Epithelial cell of prostate (primary cell): ENCODE results near the gene BCAS3.

Experiments used
- DNase-seq: peaks from one replicate; pipeline ENCODE4 v3.0.0-alpha.2; 2011; ENCODE audit warnings: low read depth, low spot score
- H3K27ac ChIP-seq: fragments of 450-650 bp; 2 replicates; pipeline ENCODE4 v1.5.1; 2017; ENCODE audit warnings: mild to moderate bottlenecking

Gene BCAS3

GRCh38 chr17:61205931-61206330, 528.3 kb downstream of the BCAS3 start:
- DNase-seq = no peak

GRCh38 chr17:61206922-61207321, 529.3 kb downstream of the BCAS3 start:
- no peak for DNase-seq
- H3K27ac ChIP-seq = no peak overlapping the region

More at GRCh38 chr17:61205931-61206330, 528.3 kb downstream of the BCAS3 start:
- no peak overlapping the region for H3K27ac ChIP-seq

GRCh38 chr17:61208301-61209105, 530.9 kb downstream of the BCAS3 start:
- no peak overlapping the region for H3K27ac ChIP-seq
- no peak for DNase-seq

GRCh38 chr17:61209106-61209439, 531.4 kb downstream of the BCAS3 start:
- H3K27ac ChIP-seq = no peak overlapping the region
- DNase-seq = no peak

GRCh38 chr17:61209525-61209924, 531.9 kb downstream of the BCAS3 start:
- no peak overlapping the region for H3K27ac ChIP-seq
- DNase-seq = no peak

- H3K27ac ChIP-seq = no peak overlapping the region
- no peak for DNase-seq
Observed at GRCh38 chr17:61211236-61211635, 533.6 kb downstream of the BCAS3 start.

GRCh38 chr17:61212655-61213054, 535.0 kb downstream of the BCAS3 start:
- DNase-seq = no peak

GRCh38 chr17:61214753-61215152, 537.1 kb downstream of the BCAS3 start:
- H3K27ac ChIP-seq = no peak overlapping the region
- DNase-seq = no peak

More at GRCh38 chr17:61212655-61213054, 535.0 kb downstream of the BCAS3 start:
- H3K27ac ChIP-seq = no peak overlapping the region

- DNase-seq = no peak
- no peak overlapping the region for H3K27ac ChIP-seq
Observed at GRCh38 chr17:61216066-61216465, 538.4 kb downstream of the BCAS3 start.

- DNase-seq = no peak
Observed at GRCh38 chr17:61217878-61218437, 540.3 kb downstream of the BCAS3 start.

GRCh38 chr17:61218438-61218837, 540.8 kb downstream of the BCAS3 start:
- no peak for DNase-seq
- H3K27ac ChIP-seq = no peak overlapping the region

More at GRCh38 chr17:61217878-61218437, 540.3 kb downstream of the BCAS3 start:
- no peak overlapping the region for H3K27ac ChIP-seq

- no peak for DNase-seq
- H3K27ac ChIP-seq = no peak overlapping the region
Observed at GRCh38 chr17:61219460-61219859, 541.8 kb downstream of the BCAS3 start.

GRCh38 chr17:61221181-61221580, 543.5 kb downstream of the BCAS3 start:
- DNase-seq = no peak

GRCh38 chr17:61221597-61222471, 544.2 kb downstream of the BCAS3 start:
- no peak overlapping the region for H3K27ac ChIP-seq
- DNase-seq = no peak

More at GRCh38 chr17:61221181-61221580, 543.5 kb downstream of the BCAS3 start:
- H3K27ac ChIP-seq = no peak overlapping the region

- DNase-seq = no peak
- H3K27ac ChIP-seq = no peak overlapping the region
Observed at GRCh38 chr17:61223725-61224124, 546.1 kb downstream of the BCAS3 start.

GRCh38 chr17:61225178-61225882, 547.7 kb downstream of the BCAS3 start:
- no peak for DNase-seq
- H3K27ac ChIP-seq = no peak overlapping the region

GRCh38 chr17:61227866-61228265, 550.2 kb downstream of the BCAS3 start:
- no peak for DNase-seq
- no peak overlapping the region for H3K27ac ChIP-seq

GRCh38 chr17:61230461-61230860, 552.8 kb downstream of the BCAS3 start:
- no peak for DNase-seq
- H3K27ac ChIP-seq = no peak overlapping the region

- DNase-seq = no peak
- no peak overlapping the region for H3K27ac ChIP-seq
Observed at GRCh38 chr17:61230972-61231820, 553.5 kb downstream of the BCAS3 start.
